Vein endothelial cell (primary cell): ENCODE results near the gene C2. TPM values are rescaled to one million over a fixed set of nuclear protein-coding genes. Genes with fewer than 3 reads are reported as not detected.

ENCODE experiments used
- small RNA-seq: library from RNA; depleted of rRNA; stranded (forward); fragments of <200 nt; gene quantifications from one replicate; pipeline ENCODE3, GENCODE V24; 2012
- total RNA-seq: library from RNA; depleted of rRNA; stranded (reverse); fragments of >200 nt; gene quantifications from 2 replicates; pipeline ENCODE4 v1.2.3, GENCODE V29; 2012

Gene C2
- total RNA-seq: 0.65 TPM in 1 of 2 replicates, not detected in the other

DNA sequence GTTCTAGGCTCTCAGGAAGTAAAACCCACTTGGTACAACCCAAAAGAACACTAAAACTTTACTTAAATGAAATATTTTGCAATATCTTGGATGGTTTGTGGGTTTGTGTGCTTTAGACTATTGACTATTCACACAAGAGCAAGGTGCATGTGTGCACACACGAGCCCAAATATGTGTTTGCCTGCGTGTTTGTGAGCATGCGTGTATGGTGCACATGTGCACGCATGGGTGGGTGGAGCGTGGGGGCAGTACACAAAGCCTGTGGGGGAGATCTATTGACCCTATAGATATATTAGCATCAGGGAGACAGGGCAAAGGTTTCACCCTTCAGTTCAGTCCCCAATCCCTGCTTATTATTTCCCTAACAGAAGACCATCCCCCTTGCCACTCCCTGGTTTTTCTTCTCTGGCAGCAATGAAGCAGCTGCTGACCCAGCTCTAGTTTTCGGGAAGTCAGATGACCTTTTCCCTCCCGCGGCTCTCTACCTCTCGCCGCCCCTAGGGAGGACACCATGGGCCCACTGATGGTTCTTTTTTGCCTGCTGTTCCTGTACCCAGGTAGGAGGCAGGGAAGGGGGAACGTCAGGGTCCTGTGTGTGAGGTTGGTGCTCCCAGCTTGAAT lies at the start of gene C2:
C2 (plus strand) TSS at position 476 of the 621 bp plus-strand sequence; CDS start at position 512, 36 bp downstream.

DNA sequence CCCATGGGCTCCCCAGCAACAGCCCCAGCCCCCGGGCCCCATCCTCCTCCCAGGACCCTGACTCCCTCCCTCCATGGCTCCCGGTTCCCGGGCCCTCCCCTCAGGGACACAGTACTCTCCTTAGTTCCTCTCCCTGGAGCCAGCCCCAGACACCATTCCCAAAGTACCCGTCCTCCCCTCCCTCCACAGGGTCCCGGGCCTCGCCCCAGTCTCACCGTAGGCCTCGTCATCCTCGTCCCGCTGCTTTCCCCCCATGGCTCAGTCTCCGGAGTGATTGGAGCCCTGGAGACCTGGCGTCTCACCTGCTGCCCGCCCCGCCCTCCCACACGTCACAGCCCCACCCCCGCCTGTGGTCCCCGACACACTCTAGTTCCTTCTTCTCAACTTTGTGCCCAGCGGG lies 48.8 kb upstream of the C2 start, which contains the start of gene SLC44A4:
SLC44A4 (minus strand) TSS at position 272 of the 400 bp plus-strand sequence; CDS start at position 255, 17 bp downstream.

DNA sequence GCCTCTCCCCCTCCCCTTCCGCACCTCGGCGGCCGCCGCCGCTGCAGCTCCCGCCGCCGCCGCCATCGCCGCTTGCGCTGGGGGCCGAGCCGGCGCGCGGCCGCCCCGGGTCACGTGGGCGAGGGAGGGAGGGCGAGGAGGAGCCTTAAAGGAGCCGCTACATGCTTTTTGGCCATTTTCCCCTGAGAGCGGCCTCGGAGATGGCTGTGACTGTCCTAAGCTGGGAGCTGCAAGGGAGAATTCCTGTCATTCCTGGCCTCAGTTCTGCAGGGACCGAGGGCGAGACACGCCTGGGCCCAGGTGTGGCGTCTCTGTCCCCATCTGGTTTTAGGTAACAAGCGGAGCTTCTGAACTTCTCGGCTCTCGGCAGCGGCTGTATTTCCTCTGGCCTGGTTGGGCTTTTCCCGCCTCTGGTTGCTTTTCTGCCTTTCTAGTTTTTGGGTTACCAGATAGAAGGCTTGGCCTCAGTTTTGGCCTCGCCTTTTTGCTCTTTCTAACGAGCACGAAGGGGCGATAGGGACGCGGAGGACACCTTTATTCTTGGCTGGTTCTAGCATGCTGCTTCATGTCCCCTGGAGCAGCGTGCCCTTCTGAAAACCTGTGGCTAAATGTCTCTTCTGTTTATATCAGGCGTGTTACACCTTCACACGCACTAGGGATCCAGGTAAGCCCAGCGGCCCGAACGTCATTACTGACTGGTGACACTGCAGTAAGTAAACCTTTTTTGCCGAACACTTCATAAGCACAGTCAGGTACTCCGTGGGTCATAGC lies 29.7 kb upstream of the C2 start, which contains the start of gene EHMT2:
EHMT2 (minus strand) TSS at position 87 of the 771 bp plus-strand sequence; CDS start at position 66, 21 bp downstream.

DNA sequence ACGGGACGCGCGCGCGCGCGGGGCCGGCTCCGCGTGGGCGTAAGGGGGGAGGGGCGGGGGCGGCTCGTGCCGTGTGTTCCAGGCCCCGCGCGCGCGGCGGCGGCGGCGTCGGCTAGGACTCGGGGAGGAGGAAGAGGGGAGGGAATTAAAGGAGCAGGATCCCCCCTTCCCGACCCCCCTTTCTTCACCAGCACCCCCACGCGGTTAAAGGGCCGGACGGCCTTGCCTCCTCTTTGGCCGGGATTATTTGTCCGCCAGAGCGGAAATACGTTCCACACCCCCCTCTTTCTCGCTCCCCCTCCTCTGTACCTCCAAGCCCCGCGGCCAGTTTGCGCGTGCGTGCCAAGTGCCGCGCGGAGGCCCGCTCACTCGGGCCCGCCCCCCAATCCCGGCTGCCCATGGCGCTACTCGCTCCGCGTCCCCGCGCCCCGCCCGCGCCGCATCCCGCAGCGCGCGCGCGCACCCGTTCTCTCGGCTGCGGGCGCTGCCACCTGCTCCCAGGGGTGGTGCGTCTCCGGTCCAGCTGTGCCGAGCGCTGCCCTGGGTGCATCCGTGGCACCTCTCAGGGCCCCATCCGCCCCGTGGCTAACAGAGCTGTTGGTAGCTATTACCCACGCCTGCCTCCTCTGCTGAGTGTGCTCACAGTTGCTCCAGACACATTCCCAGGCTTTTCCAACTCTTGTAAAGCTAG lies 25.4 kb upstream of the C2 start, which contains the start of gene ZBTB12:
ZBTB12 (minus strand) TSS at position 134 of the 691 bp plus-strand sequence. CDS start 781 bp downstream, outside the sequence.

DNA sequence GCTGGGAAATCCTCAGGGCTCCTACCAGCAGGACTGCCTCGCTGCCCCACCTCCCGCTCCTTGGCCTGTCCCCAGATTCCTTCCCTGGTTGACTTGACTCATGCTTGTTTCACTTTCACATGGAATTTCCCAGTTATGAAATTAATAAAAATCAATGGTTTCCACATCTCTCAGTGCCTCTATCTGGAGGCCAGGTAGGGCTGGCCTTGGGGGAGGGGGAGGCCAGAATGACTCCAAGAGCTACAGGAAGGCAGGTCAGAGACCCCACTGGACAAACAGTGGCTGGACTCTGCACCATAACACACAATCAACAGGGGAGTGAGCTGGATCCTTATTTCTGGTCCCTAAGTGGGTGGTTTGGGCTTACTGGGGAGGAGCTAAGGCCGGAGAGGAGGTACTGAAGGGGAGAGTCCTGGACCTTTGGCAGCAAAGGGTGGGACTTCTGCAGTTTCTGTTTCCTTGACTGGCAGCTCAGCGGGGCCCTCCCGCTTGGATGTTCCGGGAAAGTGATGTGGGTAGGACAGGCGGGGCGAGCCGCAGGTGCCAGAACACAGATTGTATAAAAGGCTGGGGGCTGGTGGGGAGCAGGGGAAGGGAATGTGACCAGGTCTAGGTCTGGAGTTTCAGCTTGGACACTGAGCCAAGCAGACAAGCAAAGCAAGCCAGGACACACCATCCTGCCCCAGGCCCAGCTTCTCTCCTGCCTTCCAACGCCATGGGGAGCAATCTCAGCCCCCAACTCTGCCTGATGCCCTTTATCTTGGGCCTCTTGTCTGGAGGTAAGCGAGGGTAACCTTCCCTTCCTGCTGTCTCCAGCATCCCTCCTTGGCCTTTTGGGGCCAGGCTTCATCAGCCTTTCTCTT lies 18.2 kb downstream of the C2 start, which contains the start of gene CFB:
CFB (plus strand) TSS at position 589 of the 863 bp plus-strand sequence; CDS start at position 716, 127 bp downstream.

DNA sequence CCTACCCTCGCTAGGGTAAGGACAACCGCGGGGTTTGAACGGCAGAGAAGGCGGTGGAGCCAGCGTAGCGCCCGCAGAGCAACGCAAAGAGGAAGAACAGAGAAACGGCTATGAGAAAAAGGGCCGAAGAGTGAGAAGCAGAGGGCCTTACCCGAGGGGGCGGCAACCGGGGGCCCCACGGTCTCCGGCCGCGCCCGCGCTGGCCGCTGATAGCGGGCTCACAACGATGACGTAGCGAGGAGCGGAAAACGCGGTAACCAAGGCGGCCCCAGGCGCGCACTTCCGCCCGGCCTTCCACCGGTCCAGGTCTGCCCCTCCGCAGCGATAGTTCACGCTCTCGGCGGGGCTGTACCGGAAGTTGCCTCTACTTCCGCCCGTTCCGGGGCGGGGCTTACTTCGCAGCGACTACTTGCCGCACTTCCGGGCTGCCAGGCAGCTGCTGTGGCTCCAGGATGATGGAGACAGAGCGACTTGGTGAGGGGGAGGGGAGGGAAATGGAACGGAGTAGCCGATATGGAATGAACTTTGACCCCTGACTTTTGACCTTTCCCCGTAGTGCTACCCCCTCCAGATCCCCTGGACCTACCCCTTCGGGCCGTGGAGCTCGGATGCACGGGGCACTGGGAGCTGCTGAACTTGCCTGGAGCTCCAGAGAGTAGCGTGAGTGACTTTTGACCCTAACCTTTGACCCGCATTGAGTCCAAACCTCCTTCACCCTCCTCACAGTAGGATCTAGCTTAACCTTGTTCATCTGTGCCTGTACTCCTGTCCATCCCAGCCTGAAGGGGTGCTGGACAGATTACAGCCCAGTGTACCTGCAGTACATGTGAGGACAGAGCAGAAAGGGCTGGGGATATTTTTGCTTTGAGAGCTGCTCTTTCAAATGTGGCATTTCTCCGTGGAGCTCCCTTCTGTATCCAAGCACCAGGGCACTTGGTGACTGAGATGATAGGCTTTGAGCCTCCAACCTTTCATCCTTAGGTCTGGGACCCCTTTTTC lies 31.5 kb downstream of the C2 start, which contains the start of the genes NELFE and SKIC2:
NELFE (minus strand) TSS at position 231 of the 999 bp plus-strand sequence. CDS start 525 bp downstream, outside the sequence.
SKIC2 (plus strand) TSS at position 435 of the 999 bp plus-strand sequence; CDS start at position 453, 18 bp downstream.

DNA sequence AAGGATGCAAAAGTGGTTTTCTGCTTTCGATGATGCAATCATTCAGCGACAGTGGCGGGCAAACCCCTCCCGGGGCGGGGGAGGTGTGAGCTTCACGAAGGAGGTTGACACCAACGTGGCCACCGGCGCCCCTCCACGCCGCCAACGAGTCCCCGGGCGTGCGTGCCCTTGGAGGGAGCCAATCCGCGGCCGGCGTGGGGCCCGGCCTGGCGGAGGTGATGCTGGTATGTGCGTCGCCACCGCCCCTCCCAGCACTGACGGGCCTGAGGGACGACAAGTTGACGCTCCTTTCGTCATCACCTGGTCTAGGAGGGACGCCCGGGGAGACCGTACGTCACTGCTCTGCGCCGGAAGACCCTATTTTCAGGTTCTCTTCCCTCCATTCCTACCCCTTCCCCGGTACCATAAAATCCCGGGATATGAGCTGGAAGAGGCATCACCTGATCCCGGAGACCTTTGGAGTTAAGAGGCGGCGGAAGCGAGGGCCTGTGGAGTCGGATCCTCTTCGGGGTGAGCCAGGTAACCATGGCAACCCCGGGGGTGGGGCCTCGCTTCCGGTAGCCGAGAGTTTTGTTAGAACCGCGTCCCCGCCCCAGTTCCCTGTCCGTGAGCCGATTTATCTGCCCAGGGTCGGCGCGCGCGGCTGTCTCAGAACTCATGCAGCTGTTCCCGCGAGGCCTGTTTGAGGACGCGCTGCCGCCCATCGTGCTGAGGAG lies 44.6 kb downstream of the C2 start, which contains the start of gene DXO:
DXO (minus strand) TSS at position 146 of the 716 bp plus-strand sequence. CDS start 463 bp downstream, outside the sequence.

DNA sequence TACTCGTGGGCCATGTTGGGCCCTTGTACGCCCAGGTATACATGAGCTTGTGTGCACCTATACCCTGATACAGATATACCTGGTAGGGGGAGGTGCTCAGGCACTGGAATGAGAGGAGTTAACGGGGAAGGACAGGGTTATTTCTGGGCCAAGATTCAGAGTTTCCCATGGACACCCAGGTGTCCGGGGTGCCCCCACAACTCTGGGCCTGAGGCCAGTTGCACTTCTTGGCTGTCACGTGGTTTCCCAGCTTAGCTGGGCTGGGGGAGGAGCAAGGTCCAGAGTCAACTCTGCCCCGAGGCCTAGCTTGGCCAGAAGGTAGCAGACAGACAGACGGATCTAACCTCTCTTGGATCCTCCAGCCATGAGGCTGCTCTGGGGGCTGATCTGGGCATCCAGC lies 54.2 kb downstream of the C2 start, which contains the start of gene C4A:
C4A (plus strand) TSS at position 314 of the 400 bp plus-strand sequence; CDS start at position 365, 51 bp downstream.

Small RNA genes within 50 kb of the gene (small RNA-seq; reads per million reads assigned to genes)
- not detected for gene AL645922.1

Other genes with a start within 250 kb of the C2 start
- 1.3 and 2.4 TPM in 2 replicates for gene LY6G5C, start 246.7 kb upstream of the C2 start, total RNA-seq
- 37.9 and 40.5 TPM in 2 replicates for gene ABHD16A, start 224.4 kb upstream of the C2 start, total RNA-seq
- gene LY6G6F, start 220.9 kb upstream of the C2 start, total RNA-seq: not detected in 2 replicates
- not detected in 2 replicates for gene LY6G6D, start 212.4 kb upstream of the C2 start, total RNA-seq
- gene LY6G6C, start 206.0 kb upstream of the C2 start, total RNA-seq: not detected in 2 replicates
- not detected in 2 replicates for gene MPIG6B, start 204.3 kb upstream of the C2 start, total RNA-seq
- 87.2 and 113 TPM in 2 replicates for gene DDAH2, start 198.4 kb upstream of the C2 start, total RNA-seq
- 800 and 906 TPM in 2 replicates for gene CLIC1, start 191.2 kb upstream of the C2 start, total RNA-seq
- gene MSH5, start 187.7 kb upstream of the C2 start, total RNA-seq: 12.7 and 18.8 TPM in 2 replicates
- 2.1 TPM in 1 of 2 replicates, not detected in the other for gene SAPCD1, start 165.1 kb upstream of the C2 start, total RNA-seq
- gene VWA7, start 150.4 kb upstream of the C2 start, total RNA-seq: 0.10 and 0.65 TPM in 2 replicates
- gene VARS1, start 132.0 kb upstream of the C2 start, total RNA-seq: 78.5 and 88.8 TPM in 2 replicates
- 42.8 and 45.1 TPM in 2 replicates for gene LSM2, start 120.8 kb upstream of the C2 start, total RNA-seq
- gene HSPA1L, start 112.4 kb upstream of the C2 start, total RNA-seq: 0.98 and 1.1 TPM in 2 replicates
- gene HSPA1A, start 112.2 kb upstream of the C2 start, total RNA-seq: 53.3 and 53.9 TPM in 2 replicates
- gene HSPA1B, start 100.0 kb upstream of the C2 start, total RNA-seq: 37.2 and 55.5 TPM in 2 replicates
- gene NEU1, start 64.9 kb upstream of the C2 start, total RNA-seq: 53.2 and 55.9 TPM in 2 replicates
- under 0.01 and 0.29 TPM in 2 replicates for gene SLC44A4, start 48.7 kb upstream of the C2 start, total RNA-seq
- gene EHMT2, start 30.0 kb upstream of the C2 start, total RNA-seq: 37.7 and 51.6 TPM in 2 replicates
- gene ZBTB12, start 25.6 kb upstream of the C2 start, total RNA-seq: 1.5 and 2.6 TPM in 2 replicates
- 0.98 and 1.2 TPM in 2 replicates for gene CFB, start 18.4 kb downstream of the C2 start, total RNA-seq
- 94.7 and 131 TPM in 2 replicates for gene NELFE, start 31.3 kb downstream of the C2 start, total RNA-seq
- gene SKIC2, start 31.5 kb downstream of the C2 start, total RNA-seq: 49.4 and 58.1 TPM in 2 replicates
- gene DXO, start 44.4 kb downstream of the C2 start, total RNA-seq: 13.1 and 15.2 TPM in 2 replicates
- 0.96 and 3.3 TPM in 2 replicates for gene C4A, start 54.3 kb downstream of the C2 start, total RNA-seq
- 0.33 and 0.76 TPM in 2 replicates for gene C4B, start 87.1 kb downstream of the C2 start, total RNA-seq
- gene CYP21A2, start 110.7 kb downstream of the C2 start, total RNA-seq: under 0.01 TPM in 1 of 2 replicates, not detected in the other
- 2.1 and 4.2 TPM in 2 replicates for gene TNXB, start 181.6 kb downstream of the C2 start, total RNA-seq
- gene ATF6B, start 200.5 kb downstream of the C2 start, total RNA-seq: 34.9 and 37.0 TPM in 2 replicates
- 7.4 and 9.5 TPM in 2 replicates for gene FKBPL, start 202.6 kb downstream of the C2 start, total RNA-seq
- gene PRRT1, start 224.2 kb downstream of the C2 start, total RNA-seq: not detected in 2 replicates
- 13.5 and 81.7 TPM in 2 replicates for gene PPT2, start 226.4 kb downstream of the C2 start, total RNA-seq
- gene EGFL8, start 236.9 kb downstream of the C2 start, total RNA-seq: 0.96 and 3.6 TPM in 2 replicates
- 20.0 and 32.3 TPM in 2 replicates for gene AGPAT1, start 248.4 kb downstream of the C2 start, total RNA-seq